ENCODE results near the gene LRRC52.

Gene LRRC52, protein sequence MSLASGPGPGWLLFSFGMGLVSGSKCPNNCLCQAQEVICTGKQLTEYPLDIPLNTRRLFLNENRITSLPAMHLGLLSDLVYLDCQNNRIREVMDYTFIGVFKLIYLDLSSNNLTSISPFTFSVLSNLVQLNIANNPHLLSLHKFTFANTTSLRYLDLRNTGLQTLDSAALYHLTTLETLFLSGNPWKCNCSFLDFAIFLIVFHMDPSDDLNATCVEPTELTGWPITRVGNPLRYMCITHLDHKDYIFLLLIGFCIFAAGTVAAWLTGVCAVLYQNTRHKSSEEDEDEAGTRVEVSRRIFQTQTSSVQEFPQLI

DNA sequence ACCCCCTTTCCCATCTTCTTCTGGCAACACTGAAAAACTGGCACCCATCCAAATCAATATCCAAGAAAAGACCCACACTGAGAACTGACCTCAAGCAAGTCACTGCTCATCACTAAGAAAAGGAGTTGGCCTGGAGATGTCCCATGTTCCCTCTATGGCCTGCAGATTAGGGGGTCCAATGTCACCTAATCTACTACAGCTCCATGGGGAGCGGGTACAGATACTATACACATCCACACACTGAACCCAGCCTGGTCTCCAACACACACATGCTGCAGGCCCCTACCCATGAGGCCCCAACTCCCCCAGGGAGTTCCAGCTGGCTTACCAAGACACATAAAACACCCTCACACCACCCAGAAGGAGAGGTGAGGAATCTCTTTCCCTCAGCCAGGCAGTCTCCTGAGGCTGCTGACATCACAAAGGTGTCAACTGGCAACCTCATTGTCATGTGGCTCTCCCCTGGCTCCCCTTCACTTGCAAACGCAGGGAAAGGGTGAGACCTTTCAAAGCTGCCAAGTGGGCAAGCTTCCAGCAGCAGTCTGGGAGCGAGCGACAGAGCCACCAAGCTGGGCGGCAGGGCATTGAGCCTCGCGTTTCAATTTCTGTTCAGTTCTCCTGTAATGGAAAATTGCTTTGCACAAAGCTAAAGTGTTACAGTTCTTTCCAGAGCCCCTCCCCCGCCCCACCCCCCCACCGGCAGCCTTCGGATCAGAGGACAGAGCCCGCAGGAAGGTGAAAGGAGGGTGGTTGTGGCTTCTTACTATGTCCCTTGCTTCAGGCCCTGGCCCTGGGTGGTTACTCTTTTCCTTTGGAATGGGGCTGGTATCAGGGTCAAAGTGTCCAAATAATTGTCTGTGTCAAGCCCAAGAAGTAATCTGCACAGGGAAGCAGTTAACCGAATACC lies at the start of gene LRRC52:
Gene LRRC52 (plus strand): TSS at position 469 of the 907 bp plus-strand sequence. CDS start 297 bp downstream, at position 766.
- no peak for DNase-seq (ENCODE audit: low read depth, low spot score)

- DNase-seq (ENCODE audit: low read depth, low spot score): no peak
These were observed 48.6 kb upstream of the LRRC52 start for GRCh38 chr1:165494949-165495857.

DNA sequence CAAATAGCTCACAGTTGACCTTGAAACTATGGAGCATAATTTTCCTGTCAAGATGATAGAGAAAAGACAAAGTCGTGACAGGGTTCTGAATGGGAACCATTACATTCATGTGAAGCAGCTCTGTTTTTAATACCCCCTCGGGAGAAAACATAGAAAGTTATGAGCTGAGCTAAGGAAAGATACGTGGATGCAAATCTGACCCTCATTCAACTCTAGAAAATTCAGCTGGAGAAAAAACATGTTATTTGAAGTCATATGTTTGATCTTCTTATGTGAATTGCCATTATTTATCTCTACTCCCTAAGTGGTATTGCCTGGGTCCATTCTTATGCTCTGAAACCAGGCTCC lies 48.0 kb upstream of the LRRC52 start:
- no peak for DNase-seq (ENCODE audit: low read depth, low spot score)

- no peak for DNase-seq (ENCODE audit: low read depth, low spot score)
These were observed 47.3 kb upstream of the LRRC52 start for GRCh38 chr1:165496501-165496900.

DNA sequence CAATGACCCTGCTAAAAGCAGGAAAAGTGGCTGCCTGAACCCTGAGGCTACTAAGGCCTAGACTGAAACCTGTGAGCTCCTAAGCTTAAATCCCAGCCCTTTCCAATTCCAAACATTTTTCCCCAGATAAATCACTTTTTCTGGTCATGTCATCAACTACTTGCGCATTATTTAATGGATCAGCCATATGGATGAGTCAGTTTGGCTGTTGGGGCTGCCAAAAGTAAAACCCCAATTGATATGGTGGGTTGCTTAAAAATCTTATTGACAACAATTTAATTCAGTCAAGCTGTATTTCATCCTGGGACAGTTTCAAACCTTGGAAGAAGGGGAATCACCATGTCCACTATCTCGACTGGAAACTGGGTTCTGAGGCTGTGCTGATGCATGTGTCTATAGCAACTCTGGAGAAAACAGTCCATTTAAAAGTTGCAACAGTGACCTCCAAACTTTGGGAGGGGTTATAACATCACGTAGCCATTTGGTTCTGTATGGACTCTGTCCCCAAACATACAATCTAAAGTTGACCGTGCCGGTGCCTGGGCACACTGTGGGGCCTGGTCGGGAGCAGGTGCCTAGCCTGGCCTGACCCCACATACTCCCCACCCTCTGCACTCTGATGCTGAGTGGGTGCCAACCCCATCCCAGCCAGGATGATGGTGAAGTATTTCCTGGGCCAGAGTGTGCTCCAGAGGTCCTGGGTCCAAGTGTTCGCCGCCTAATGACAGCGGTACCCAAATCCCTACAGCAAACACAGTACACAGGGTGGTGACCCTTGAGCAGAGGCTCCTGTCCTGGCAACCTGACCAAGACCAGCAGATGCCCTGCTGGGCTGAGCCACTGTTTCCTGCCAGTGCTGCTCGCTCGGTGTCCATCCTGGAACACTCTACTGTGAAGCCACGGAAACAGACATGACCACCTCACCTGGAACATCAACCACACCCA lies 46.5 kb upstream of the LRRC52 start:
- DNase-seq (ENCODE audit: low read depth, low spot score): no peak

- no peak for DNase-seq (ENCODE audit: low read depth, low spot score)
These were observed 42.4 kb upstream of the LRRC52 start for GRCh38 chr1:165501330-165501969.

- no peak for DNase-seq (ENCODE audit: low read depth, low spot score)
These were observed 41.8 kb upstream of the LRRC52 start for GRCh38 chr1:165501970-165502348.

- DNase-seq (ENCODE audit: low read depth, low spot score): no peak
These were observed 36.2 kb upstream of the LRRC52 start for GRCh38 chr1:165507570-165507969.

DNA sequence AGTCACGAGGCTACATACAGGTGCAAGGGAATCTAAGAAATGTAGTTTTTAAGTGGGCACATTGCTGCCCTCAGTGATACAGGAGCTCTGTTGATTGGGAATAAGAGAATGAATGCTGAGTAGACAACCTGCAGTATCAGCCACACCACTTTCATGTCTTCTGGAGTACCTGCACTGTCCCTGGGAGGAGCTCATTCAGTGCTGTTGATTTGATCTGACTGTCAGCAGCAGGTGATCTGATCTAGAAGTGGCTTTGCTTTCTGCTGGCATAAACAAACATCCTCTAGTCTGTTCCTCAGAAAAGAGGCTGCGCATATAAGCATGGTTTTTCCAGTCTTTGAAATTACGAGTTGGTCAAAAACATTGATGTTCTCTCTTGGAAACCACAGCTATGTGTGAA lies 35.5 kb upstream of the LRRC52 start:
- no peak for DNase-seq (ENCODE audit: low read depth, low spot score)

DNA sequence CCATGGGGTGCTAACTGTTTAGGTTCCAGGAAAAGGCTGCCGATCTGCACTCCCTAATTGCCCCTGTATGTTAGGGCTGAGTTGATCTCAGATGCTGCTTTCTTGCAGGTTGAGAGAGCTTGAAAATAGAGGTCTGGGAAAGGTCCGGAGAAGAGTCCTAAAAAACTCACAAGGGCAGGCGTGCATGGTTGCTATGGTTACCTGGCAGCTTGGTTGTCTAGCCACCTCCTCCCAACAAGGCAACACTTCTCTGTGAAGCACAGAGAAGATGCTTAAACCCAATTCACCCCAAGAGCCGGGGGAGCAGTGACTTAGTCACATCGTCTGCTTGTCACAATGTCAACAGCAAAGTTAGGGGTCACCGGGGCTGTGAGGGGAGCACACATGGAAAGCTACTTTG lies 31.0 kb upstream of the LRRC52 start:
- DNase-seq (ENCODE audit: low read depth, low spot score): no peak

DNA sequence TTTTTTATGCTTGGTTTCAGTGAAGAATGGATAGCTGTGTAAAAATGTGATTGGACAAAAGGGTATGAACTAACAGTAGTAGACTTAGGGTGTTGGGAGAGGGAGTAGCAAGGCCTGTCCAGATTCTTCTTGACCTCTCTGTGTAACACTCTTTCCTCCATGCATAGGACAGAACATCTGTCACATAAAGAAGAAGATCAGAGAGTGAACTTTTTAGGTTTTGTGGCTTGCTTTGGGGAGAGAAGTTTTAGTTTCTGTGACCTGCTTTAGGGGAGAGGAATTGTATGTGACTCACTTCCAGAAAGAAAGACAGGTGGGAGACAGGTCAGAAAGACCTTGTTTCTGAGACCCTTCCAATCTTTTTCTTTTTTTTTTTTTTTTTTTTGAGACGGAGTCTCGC lies 27.3 kb upstream of the LRRC52 start:
- no peak for DNase-seq (ENCODE audit: low read depth, low spot score)

GRCh38 chr1:165520646-165521045 lies 23.2 kb upstream of the LRRC52 start:
- DNase-seq (ENCODE audit: low read depth, low spot score): no peak

- no peak for DNase-seq (ENCODE audit: low read depth, low spot score)
These were observed 19.0 kb upstream of the LRRC52 start for GRCh38 chr1:165524639-165525285.

DNA sequence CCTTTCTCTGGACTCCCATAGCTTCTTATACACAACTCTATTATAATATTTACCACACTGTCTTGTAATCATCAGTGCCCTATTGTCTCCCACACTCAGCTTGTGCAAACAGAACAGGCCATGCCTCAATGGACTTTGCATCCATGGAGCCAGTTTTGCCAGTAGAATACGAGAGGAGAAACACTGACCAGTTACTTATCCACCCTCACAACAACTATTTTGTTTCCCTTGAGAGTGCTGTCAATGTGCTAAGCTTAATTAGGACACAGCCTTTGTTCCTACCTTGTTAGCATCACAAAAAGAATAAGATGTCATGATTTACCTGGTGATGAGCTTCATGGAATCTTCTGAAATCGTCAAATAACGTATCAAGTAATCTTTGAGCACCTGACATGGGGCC lies 18.1 kb upstream of the LRRC52 start:
- DNase-seq (ENCODE audit: low read depth, low spot score): no peak

GRCh38 chr1:165527251-165528007 lies 16.4 kb upstream of the LRRC52 start:
- no peak for DNase-seq (ENCODE audit: low read depth, low spot score)

DNA sequence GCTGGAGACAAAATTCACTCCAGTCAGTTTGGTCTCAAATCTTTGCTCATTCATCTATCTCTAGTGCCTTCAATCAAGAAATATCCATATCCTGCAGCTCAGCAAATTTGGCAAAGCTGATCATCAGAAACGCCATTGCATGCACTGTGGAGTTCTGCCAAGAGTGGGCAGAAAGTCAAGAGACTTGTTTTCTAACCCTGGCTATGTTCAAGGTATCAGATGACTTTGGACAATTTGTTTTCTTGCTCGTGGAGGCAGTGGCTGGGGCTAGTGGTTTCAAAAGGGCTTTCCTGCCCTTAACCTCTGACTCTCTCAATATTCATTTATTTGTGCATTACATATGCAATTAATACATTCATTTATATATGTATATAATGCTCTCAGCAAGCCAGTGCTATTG lies 12.8 kb upstream of the LRRC52 start:
- no peak for DNase-seq (ENCODE audit: low read depth, low spot score)

GRCh38 chr1:165532053-165532452 lies 11.7 kb upstream of the LRRC52 start:
- no peak for DNase-seq (ENCODE audit: low read depth, low spot score)

GRCh38 chr1:165533254-165533653 lies 10.5 kb upstream of the LRRC52 start:
- DNase-seq (ENCODE audit: low read depth, low spot score): no peak

- DNase-seq (ENCODE audit: low read depth, low spot score): no peak
These were observed 7.8 kb upstream of the LRRC52 start for GRCh38 chr1:165536016-165536415.
